Fibroblast of skin of right quadriceps (primary cell): ENCODE measurements around the gene AKAP9.
"Not testable (repeated sequence)": the region's sequence is repeated elsewhere in the genome, so short reads cannot be mapped to it uniquely, and the experiment has no call there.

Source experiments
- DNase-seq: peaks from one replicate; pipeline ENCODE4 v3.0.0-alpha.2; 2013

AKAP9 gene

DNA sequence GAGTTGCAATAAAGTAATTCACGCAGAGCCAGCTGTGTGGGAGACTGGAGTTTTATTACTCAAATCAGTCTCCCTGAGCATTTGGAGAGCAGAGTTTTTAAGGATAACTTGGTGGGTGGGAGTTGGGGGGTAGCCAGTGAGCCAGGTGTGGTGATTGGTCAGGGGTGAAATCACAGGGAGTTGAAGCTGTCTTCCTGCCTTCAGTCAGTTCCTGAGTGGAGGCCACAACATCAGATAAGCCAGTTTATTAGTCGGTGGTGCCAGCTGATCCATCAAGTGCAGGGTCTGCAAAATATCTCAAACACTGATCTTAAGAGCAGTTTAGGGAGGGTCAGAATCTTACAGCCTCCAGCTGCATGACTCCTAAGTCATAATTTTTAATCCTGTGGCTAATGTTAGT, 196.9 kb downstream of the AKAP9 start:
- DNase-seq = no peak

DNA sequence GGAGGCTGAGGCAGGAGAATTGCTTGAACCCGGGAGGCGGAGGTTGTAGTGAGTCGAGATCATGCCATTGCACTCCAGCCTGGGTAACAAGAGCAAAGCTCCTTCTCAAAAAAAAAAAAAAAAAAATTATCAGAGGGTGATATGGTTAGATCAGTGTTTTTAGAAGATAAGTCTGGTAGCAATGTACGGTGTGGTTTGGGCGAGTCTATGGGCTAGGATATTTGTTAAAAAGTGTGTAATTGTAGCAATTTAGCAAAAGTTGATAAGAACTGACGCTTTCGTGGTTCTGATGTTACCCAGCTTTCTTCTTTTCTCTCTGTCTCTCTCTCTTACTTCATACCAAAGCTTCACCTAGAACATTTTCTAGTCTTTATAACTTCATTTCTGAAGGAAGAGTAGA, 200.5 kb downstream of the AKAP9 start:
- no peak for DNase-seq

DNA sequence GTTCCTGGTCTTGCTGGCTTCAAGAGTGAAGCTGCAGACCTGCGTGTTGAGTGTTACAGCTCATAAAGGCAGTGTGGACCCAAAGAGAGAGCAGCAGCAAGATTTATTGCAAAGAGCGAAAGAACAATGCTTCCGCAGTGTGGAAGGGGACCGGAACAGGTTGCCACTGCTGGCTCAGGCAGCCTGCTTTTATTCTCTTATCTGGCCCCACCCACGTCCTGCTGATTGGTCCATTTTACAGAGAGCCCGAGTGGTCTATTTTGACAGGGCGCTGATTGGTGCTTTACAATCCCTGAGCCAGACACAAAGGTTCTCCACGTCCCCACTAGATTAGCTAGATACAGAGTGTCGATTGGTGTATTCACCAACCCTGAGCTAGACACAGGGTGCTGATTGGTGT, 202.1 kb downstream of the AKAP9 start:
- not testable (repeated sequence) for DNase-seq

DNA sequence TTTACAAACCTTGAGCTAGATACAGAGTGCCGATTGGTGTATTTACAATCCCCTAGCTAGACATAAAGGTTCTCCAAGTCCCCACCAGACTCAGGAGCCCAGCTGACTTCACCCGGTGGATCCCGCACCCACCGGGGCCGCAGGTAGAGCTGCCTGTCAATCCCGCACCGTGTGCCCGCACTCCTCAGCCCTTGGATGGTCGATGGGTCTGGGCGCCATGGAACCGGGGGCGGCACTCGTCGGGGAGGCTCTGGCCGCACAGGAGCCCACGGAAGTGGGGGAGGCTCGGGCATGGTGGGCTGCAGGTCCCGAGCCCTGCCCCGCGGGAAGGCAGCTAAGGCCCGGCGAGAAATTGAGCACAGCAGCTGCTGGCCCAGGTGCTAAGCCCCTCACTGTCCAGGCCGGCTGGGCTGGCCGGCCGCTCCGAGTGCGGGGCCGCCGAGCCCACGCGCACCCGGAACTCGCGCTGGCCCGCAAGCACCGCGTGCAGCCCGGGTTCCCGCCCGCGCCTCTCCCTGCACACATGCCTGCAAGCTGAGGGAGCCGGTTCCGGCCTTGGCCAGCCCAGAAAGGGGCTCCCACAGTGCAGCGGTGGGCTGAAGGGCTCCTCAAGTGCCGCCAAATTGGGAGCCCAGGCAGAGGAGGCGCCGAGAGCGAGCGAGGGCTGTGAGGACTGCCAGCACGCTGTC, 202.7 kb downstream of the AKAP9 start:
- DNase-seq = not testable (repeated sequence)

DNA sequence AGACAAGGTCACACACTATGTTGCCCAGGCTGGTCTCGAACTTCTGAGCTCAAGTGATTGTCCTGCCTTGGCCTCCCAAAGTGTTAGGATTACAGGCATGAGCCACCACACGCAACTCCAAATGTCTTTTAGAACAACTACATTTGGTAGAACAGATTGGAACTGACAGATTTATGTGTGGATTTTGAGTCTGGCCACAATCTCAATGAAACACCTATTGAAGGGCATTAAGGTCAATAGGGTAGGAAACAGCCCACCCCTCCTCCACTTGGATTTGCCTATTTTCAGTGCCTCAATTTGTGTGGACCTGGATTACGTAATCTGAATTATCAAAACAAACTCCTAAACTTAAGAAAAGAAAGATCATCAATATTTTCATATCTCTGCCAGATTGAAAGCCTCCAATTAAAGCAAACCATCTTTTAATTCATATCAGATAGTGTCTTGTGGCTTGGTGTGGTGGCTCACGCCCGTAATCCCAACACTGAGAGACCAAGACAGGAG, 209.1 kb downstream of the AKAP9 start:
- no peak for DNase-seq

DNA sequence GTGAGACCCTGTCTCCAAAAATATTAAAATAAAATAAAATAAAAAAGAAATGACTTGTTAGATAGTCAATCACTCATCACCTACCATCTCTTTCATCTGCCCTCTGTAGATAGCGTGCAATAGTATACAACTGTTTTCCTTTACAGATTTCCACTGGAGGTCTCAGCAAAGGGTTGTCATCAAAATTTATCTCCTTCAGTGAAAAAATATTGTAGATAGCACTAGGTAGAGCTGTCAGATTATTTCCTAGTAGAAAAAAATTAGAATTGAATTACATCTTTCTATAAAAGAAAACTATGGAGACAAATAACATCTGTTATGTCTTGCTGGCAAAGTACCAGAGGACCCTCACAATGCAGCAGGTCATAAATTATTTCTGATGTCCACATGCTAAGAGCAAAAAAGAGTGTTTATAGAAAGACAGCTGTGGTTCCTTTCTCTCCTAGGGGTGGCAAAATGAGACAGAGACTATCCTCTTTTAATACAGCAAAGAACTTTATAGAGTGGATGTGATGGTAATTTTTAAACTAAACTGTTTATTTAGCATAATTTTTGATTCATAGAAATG, 209.9 kb downstream of the AKAP9 start:
- no peak for DNase-seq

DNA sequence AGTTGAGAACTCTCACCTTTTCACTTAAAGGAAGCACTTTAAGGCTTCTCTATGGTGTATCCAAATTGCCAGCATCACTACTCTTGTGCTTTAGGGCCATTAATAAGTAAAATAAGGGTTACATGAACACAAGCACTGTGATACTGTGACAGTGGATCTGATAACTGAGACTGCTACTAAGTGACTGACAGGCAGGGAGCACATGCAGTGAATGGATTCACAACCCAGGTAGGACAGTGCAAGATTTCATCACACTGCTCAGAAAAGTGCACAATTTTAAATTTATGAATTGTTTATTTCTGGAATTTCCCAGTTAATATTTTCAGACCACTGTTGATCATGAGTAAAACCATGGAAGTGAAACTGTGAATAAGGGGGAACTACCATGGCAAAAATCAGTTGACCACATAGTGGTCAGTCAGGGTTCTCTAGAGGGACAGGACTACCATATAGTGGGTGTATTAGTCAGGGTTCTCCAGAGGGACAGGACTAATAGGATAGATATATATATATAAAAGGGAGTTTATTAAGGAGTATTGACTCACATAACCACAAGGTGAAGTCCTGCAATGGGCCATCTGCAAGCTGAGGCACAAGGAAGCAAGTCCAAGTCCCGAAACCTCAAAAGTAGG, 214.6 kb downstream of the AKAP9 start:
- no peak for DNase-seq

DNA sequence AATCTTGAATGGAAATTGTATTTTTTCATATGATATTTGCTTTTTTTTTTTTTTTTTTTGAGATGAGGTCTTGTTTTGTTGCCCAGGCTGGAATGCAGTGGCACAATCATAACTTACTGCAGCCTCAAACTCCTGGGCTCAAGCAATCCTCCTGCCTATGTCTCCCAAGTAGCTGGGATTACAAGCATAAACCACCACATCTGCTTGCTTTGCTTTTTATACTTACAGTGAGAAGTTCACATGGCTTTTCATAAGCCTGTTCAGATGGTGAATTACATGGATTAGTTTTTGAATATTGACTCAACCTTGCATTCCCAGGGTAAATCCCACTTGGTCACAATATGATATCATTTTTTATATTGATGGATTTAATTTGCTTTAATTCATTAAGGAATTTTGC, 216.3 kb downstream of the AKAP9 start:
- no peak for DNase-seq

DNA sequence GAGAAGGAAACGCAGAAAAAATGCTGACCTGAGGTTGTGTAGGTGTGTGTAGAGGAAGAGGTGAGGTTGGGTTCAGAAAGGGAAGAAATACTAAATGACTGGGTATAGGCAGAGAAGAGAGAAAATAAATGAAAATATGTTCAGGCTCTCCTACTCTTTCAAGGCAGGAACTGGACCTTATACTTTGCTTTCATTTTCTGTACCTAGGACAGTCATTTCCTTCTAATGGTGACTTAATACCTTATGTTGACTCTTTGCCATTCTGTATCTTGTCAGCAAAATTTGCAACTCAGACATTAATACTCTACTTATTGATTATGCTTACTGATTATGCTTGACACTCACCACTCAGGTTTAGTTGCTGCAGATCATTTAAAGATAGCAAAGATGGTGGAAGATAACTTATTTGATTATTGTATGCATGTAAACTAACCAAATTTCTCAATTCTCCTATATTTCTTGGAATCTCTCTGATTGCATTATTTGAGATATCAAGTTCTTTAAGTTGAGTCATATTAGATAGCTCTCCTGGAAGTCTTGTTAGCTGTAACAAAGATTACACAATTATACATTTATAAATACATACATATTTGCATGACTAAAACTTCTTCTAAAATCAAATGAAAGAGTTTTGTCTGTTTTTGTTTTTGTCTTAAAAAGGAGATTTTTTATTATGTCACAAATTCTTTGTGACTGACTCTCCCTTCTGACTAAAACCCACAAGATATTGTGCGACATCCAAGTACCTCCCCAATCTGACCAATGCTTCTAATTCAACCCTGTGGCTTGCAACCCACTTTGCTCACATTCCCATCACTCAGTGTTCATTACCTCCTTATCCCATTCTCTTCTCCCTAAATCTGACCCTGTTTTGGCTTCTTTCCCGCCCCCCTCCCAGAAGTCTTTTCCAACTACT, 218.3 kb downstream of the AKAP9 start:
- DNase-seq = peak; percentile 94
